A549 treated with AZD2906 at 1 μM for 4 hours (cell line): Measurements from ENCODE around the gene TTLL13. TPM values are rescaled to one million over a fixed set of nuclear protein-coding genes. Genes with fewer than 3 reads are reported as not detected.

Experiments used
- total RNA-seq: library from RNA; stranded (reverse); fragments of 200-300 nt; extraction: Qiagen RNA extraction; gene quantifications from 5 replicates; pipeline ENCODE4 v1.2.3, GENCODE V29; 2022

TTLL13 gene
- 0.03 to 0.57 TPM (median 0.12 TPM) in 5 replicates for total RNA-seq

GRCh38 chr15:90249203-90249863 is at the start of gene TTLL13:
Gene TTLL13 (plus strand): TSS chr15:90249556. CDS start chr15:90250631, 1,075 bp downstream.

GRCh38 chr15:90201130-90201943 is 48.0 kb upstream of the TTLL13 start, which contains the start of gene SEMA4B:
Gene SEMA4B (plus strand): TSS chr15:90201330. CDS start chr15:90201579, 249 bp downstream.

GRCh38 chr15:90233387-90234095 is 15.8 kb upstream of the TTLL13 start, which contains the start of gene CIB1:
Gene CIB1 (minus strand): TSS chr15:90233941. CDS start chr15:90233885, 56 bp downstream.

GRCh38 chr15:90234096-90234988 is 15.0 kb upstream of the TTLL13 start, which contains the start of gene GDPGP1:
Gene GDPGP1 (plus strand): TSS chr15:90234209. CDS start chr15:90240909, 6,700 bp downstream.

DNA sequence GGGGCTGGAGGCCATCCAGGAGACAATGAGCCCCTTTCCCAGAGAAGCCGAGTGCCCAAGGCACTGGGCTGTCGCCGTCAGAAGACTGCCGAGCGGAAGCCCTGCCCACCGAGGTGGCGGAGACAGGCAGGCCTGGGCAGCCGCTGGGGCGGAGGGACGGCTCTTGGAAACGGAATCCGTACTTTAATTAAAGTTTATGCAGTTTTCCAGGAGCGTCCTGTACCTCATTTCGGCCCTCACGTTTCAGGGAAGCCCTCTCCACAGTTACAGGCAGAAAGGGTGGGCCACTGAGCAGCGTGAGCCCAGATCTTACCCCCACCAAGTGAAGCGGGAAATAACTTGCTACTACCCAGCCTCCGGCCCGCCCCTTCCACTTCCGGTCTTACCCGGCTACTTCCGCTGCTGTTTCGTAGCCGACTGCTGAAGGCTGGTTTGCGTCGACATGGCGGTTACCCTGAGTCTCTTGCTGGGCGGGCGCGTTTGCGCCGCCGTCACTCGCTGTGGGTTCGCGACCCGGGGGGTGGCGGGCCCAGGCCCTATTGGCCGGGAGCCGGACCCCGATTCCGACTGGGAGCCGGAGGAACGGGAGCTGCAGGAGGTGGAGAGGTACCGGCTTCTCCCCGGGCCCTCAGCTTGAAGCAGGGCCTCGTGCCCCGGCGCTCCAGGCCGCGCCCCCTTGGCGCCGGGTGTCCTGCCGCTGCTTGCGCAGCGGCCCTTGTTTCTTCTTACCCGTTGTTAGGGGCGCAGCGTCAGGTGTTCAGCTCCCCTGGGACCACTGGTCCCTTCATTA is 16.1 kb downstream of the TTLL13 start, which contains the start of gene NGRN:
Gene NGRN, plus strand, starts transcription at position 402 of the 790 bp plus-strand sequence. Its CDS starts 41 bp downstream, at position 443.

Other genes starting within 250 kb of the TTLL13 start
- 12.1 to 19.2 TPM (median 15.7 TPM) in 5 replicates for gene ZNF710, start 248.2 kb upstream of the TTLL13 start, total RNA-seq
- 40.3 to 50.4 TPM (median 45.6 TPM) in 5 replicates for gene IDH2, start 147.1 kb upstream of the TTLL13 start, total RNA-seq
- gene SEMA4B, start 48.2 kb upstream of the TTLL13 start, total RNA-seq: 55.1 to 79.4 TPM (median 73.6 TPM) in 5 replicates
- 179 to 224 TPM (median 221 TPM) in 5 replicates for gene CIB1, start 15.6 kb upstream of the TTLL13 start, total RNA-seq
- 3.4 to 4.4 TPM (median 4.2 TPM) in 5 replicates for gene GDPGP1, start 15.3 kb upstream of the TTLL13 start, total RNA-seq
- gene NGRN, start 16.1 kb downstream of the TTLL13 start, total RNA-seq: 98.6 to 112 TPM (median 105 TPM) in 5 replicates
- 0.88 to 1.6 TPM (median 1.0 TPM) in 5 replicates for gene ZNF774, start 102.7 kb downstream of the TTLL13 start, total RNA-seq
- 165 to 291 TPM (median 173 TPM) in 5 replicates for gene IQGAP1, start 138.7 kb downstream of the TTLL13 start, total RNA-seq